GM23338 (cell line): ENCODE results near the gene SRPK2. TPM values are rescaled to one million over a fixed set of nuclear protein-coding genes. Genes with fewer than 3 reads are reported as not detected.

Experiments used
- ATAC-seq: fragments of 200-7000 bp; cut with Tn5 transposase; 3 replicates; pipeline ENCODE4 v1.9.1; 2020
- DNase-seq: peaks from one replicate; pipeline ENCODE4 v3.0.0-alpha.2; 2015; ENCODE audit warnings: low spot score
- H2AFZ ChIP-seq: fragments of 200-600 bp; sonication (generic); 2 replicates; pipeline ENCODE4 v1.8.0; 2016; ENCODE audit warnings: antibody characterized with exemption, mild to moderate bottlenecking, moderate library complexity
- H3F3A ChIP-seq: fragments of 200-600 bp; sonication (generic); replicated peaks from 2 replicates; pipeline ENCODE4 v1.8.0; 2017; ENCODE audit warnings: antibody characterized with exemption, mixed run types, low read depth
- H3K27ac ChIP-seq: fragments of 200-600 bp; sonication (generic); 2 replicates; pipeline ENCODE4 v1.6.1; 2016; ENCODE audit warnings: low read depth
- H3K27me3 ChIP-seq: fragments of 200-600 bp; sonication (generic); 2 replicates; pipeline ENCODE4 v1.8.0; 2016; ENCODE audit warnings: mild to moderate bottlenecking, mixed run types, moderate library complexity; ENCODE audit not compliant: insufficient read depth
- H3K36me3 ChIP-seq: fragments of 200-600 bp; sonication (generic); 2 replicates; pipeline ENCODE4 v1.8.0; 2016; ENCODE audit warnings: mild to moderate bottlenecking; ENCODE audit not compliant: insufficient read depth
- H3K4me1 ChIP-seq: fragments of 200-600 bp; sonication (generic); 2 replicates; pipeline ENCODE4 v1.8.0; 2016; ENCODE audit warnings: mild to moderate bottlenecking, moderate library complexity; ENCODE audit not compliant: insufficient read depth
- H3K4me2 ChIP-seq: fragments of 200-600 bp; sonication (generic); 2 replicates; pipeline ENCODE4 v1.7.1; 2017; ENCODE audit warnings: mixed run types
- H3K4me3 ChIP-seq: fragments of 200-600 bp; sonication (generic); 2 replicates; pipeline ENCODE4 v1.6.1; 2016; ENCODE audit warnings: mixed run types
- H3K79me2 ChIP-seq: fragments of 200-600 bp; sonication (generic); replicated peaks from 2 replicates; pipeline ENCODE4 v1.8.0; 2017; ENCODE audit warnings: mild to moderate bottlenecking; ENCODE audit not compliant: insufficient read depth
- H3K9me2 ChIP-seq: fragments of 200-600 bp; sonication (generic); 2 replicates; pipeline ENCODE4 v1.8.0; 2017; ENCODE audit not compliant: insufficient read depth
- H4K20me1 ChIP-seq: fragments of 200-600 bp; sonication (generic); replicated peaks from 2 replicates; pipeline ENCODE4 v1.8.0; 2017; ENCODE audit warnings: mild to moderate bottlenecking; ENCODE audit not compliant: insufficient read depth
- H3K27ac Mint-ChIP-seq: 2 replicates; pipeline ENCODE4 v1.8.0; 2020; ENCODE audit warnings: inconsistent platforms, mild to moderate bottlenecking, moderate library complexity, mixed read lengths
- H3K27me3 Mint-ChIP-seq: 3 replicates; pipeline ENCODE4 v1.8.0; 2022; ENCODE audit warnings: low read depth, mild to moderate bottlenecking, moderate library complexity, mixed read lengths, inconsistent platforms; ENCODE audit not compliant: insufficient read depth, poor library complexity
- H3K36me3 Mint-ChIP-seq: 3 replicates; pipeline ENCODE4 v1.8.0; 2021; ENCODE audit warnings: low read depth, mild to moderate bottlenecking, inconsistent platforms, moderate library complexity, mixed read lengths
- H3K4me1 Mint-ChIP-seq: 3 replicates; pipeline ENCODE4 v1.8.0; 2020; ENCODE audit warnings: mild to moderate bottlenecking, inconsistent platforms, mixed read lengths
- H3K4me3 Mint-ChIP-seq: 3 replicates; pipeline ENCODE4 v1.8.0; 2021; ENCODE audit warnings: moderate library complexity, mild to moderate bottlenecking, inconsistent platforms, mixed read lengths
- H3K9me3 Mint-ChIP-seq: 3 replicates; pipeline ENCODE4 v1.8.0; 2020; ENCODE audit warnings: moderate library complexity, mild to moderate bottlenecking, inconsistent platforms, mixed read lengths
- CREB1 ChIP-seq: fragments of 250-450 bp; sonication (Bioruptor Pico); IDR thresholded peaks from 2 replicates; pipeline ENCODE4 v1.5.0; 2020; ENCODE audit warnings: low read depth, mild to moderate bottlenecking, moderate library complexity
- CTCF ChIP-seq, 2 experiments: fragments of 200-600 bp in 1 of 2; sonication (generic) in 1 of 2; conservative IDR thresholded peaks; 2 replicates each; pipeline versions ENCODE4 v1.5.1 to v1.6.1; 2016 to 2017; ENCODE audit warnings: antibody characterized with exemption in 2 of 2, low read depth in 2 of 2, mild to moderate bottlenecking in 2 of 2, moderate library complexity in 1 of 2
- EZH2 ChIP-seq: fragments of 200-600 bp; sonication (generic); IDR thresholded peaks from one replicate; pipeline ENCODE4 v1.8.0; 2017; ENCODE audit warnings: antibody characterized with exemption, mild to moderate bottlenecking, low read depth; ENCODE audit not compliant: unreplicated experiment
- EZH2phosphoT487 ChIP-seq: fragments of 200-600 bp; sonication (generic); IDR thresholded peaks from one replicate; pipeline ENCODE4 v1.8.1; 2018; ENCODE audit warnings: antibody characterized with exemption; ENCODE audit not compliant: unreplicated experiment
- JUNB ChIP-seq: IDR thresholded peaks from one replicate; pipeline ENCODE4 v1.6.1; 2016; ENCODE audit warnings: antibody characterized with exemption; ENCODE audit not compliant: unreplicated experiment
- NANOG ChIP-seq: IDR thresholded peaks from 2 replicates; pipeline ENCODE4 v1.6.1; 2016; ENCODE audit warnings: antibody characterized with exemption, borderline replicate concordance
- REST ChIP-seq: IDR thresholded peaks from one replicate; pipeline ENCODE4 v1.6.1; 2018; ENCODE audit warnings: antibody characterized with exemption; ENCODE audit not compliant: unreplicated experiment
- STAT1 ChIP-seq: IDR thresholded peaks from one replicate; pipeline ENCODE4 v1.6.1; 2016; ENCODE audit warnings: antibody characterized with exemption; ENCODE audit not compliant: unreplicated experiment
- ZNF331 ChIP-seq: fragments of 250-450 bp; sonication (Bioruptor Pico); IDR thresholded peaks from 2 replicates; pipeline ENCODE4 v1.5.0; 2020; ENCODE audit warnings: low read depth, mild to moderate bottlenecking, moderate library complexity
- ZNF462 ChIP-seq: fragments of 250-450 bp; sonication (Bioruptor Pico); IDR thresholded peaks from 2 replicates; pipeline ENCODE4 v1.5.0; 2020; ENCODE audit warnings: mild to moderate bottlenecking, moderate library complexity
- polyA plus RNA-seq: library from polyadenylated mRNA; unstranded; fragments of >200 nt; fragmentation: Nextera tagmentation; extraction: Ambion mirVana; gene quantifications from 2 replicates; pipeline ENCODE4 v1.2.1, GENCODE V29; 2016
- total RNA-seq: library from RNA; depleted of rRNA; stranded (reverse); fragments of >200 nt; shearing (Covaris generic); gene quantifications from 2 replicates; pipeline ENCODE4 v1.2.3, GENCODE V29; 2014

Gene SRPK2
- total and polyA plus RNA-seq, 2 experiments from 2014 or later = 66.3 to 91.5 TPM

GRCh38 chr7:105256761-105257231, 131.9 kb downstream of the SRPK2 start:
- TF ChIP-seq EZH2phosphoT487 (no peak), NANOG (no peak), JUNB (no peak), REST (no peak), ZNF462 (no peak), STAT1 (no peak), ZNF331 (CRISPR knock-in tag) (no peak), EZH2 (no peak), CREB1 (no peak), CTCF (conservative IDR thresholded peaks at IDR 0.05; ENCODE audit: low read depth in 2 of 2) (no peak)
- H3K27ac ChIP-seq = peak overlapping the region; percentile 7; the same call in 1 of the 2 replicates
- ATAC-seq = no peak; the same call in 2 of the 3 replicates
- no peak overlapping the region for H2AFZ ChIP-seq
- H4K20me1 ChIP-seq = no peaks in the 10 kb centered on the region
- DNase-seq = no peak
- peaks cover 76% of the 10 kb centered on the region for H3K79me2 ChIP-seq
- peak overlapping the region; percentile 62 for H3K4me2 ChIP-seq
- no peaks in the 10 kb centered on the region; the same call in 1 of the 2 replicates for H3K36me3 ChIP-seq
- H3F3A ChIP-seq = no peaks in the 10 kb centered on the region
- peak overlapping the region; percentile 27 for H3K4me3 ChIP-seq
- Mint-ChIP-seq H3K9me3 (peaks cover 22% of the 10 kb centered on the region), H3K27ac (peak overlapping the region; percentile 92), H3K4me3 (no peak overlapping the region), H3K36me3 (peaks cover 24% of the 10 kb centered on the region), H3K27me3 (peaks cover 6% of the 10 kb centered on the region), H3K4me1 (peaks cover 55% of the 10 kb centered on the region)
- H3K9me2 ChIP-seq = no peaks in the 10 kb centered on the region
- peaks cover 71% of the 10 kb centered on the region for H3K4me1 ChIP-seq
- H3K27me3 ChIP-seq = no peaks in the 10 kb centered on the region
